Panc1 (cell line): ENCODE measurements around the gene LSG1.

Experiments used
- CTCF ChIP-seq: fragments of 450-650 bp; IDR thresholded peaks from 2 replicates; pipeline ENCODE4 v1.5.1; 2017; ENCODE audit warnings: mild to moderate bottlenecking
- POLR2AphosphoS5 ChIP-seq: IDR thresholded peaks from 2 replicates; pipeline ENCODE4 v1.6.1; 2012; ENCODE audit warnings: mild to moderate bottlenecking, low read depth, low read length, moderate library complexity
- SIN3A ChIP-seq: IDR thresholded peaks from 2 replicates; pipeline ENCODE4 v1.6.1; 2012; ENCODE audit warnings: low read depth, mild to moderate bottlenecking, low read length, moderate library complexity, borderline replicate concordance; ENCODE audit not compliant: insufficient read depth

- TF ChIP-seq CTCF (no peak), SIN3A (no peak), POLR2AphosphoS5 (no peak)
Observed at GRCh38 chr3:194702545-194702944, 30.6 kb upstream of the LSG1 start.
